ENCODE measurements around the gene KAZN. TPM values are rescaled to one million over a fixed set of nuclear protein-coding genes. Genes with fewer than 3 reads are reported as not detected.

Gene KAZN
- total RNA-seq, 1 donor from 2014 or later, result 9.4 TPM

DNA sequence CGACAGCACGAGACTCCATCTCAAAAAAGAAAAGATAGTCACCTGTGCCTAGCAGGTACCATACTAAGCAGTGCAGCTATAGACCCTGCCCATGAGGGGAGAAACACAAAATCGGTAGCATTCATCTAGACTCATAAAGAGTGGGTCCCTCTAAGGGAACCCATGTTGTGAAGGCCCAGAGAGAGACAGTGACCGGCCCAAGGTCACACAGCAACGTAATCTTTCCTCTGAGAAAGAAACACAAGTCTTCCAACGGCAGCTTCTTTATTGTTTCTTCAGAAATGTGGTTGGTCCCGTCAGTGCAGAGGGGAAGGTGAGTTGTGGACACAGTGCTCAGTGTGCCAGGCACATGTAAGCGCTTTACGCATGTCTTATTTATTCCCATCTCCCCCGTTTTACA lies 356.4 kb downstream of the KAZN start:
- TF ChIP-seq, protein P1, sequence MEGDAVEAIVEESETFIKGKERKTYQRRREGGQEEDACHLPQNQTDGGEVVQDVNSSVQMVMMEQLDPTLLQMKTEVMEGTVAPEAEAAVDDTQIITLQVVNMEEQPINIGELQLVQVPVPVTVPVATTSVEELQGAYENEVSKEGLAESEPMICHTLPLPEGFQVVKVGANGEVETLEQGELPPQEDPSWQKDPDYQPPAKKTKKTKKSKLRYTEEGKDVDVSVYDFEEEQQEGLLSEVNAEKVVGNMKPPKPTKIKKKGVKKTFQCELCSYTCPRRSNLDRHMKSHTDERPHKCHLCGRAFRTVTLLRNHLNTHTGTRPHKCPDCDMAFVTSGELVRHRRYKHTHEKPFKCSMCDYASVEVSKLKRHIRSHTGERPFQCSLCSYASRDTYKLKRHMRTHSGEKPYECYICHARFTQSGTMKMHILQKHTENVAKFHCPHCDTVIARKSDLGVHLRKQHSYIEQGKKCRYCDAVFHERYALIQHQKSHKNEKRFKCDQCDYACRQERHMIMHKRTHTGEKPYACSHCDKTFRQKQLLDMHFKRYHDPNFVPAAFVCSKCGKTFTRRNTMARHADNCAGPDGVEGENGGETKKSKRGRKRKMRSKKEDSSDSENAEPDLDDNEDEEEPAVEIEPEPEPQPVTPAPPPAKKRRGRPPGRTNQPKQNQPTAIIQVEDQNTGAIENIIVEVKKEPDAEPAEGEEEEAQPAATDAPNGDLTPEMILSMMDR (IDR thresholded peaks at IDR 0.05; ENCODE audit: insufficient read depth, low read depth, low read length), result no peak
- TF ChIP-seq EZH2 (IDR thresholded peaks at IDR 0.05; ENCODE audit: insufficient read depth, low read length), result no peak
- no peak for DNase-seq (ENCODE audit: low read depth)
- no peaks in the 10 kb centered on the region for H3K9me3 Mint-ChIP-seq (ENCODE audit: unreplicated experiment)
- peaks cover 3% of the 10 kb centered on the region for H3K36me3 Mint-ChIP-seq (ENCODE audit: low read depth, unreplicated experiment)
- H3K4me2 ChIP-seq (ENCODE audit: low read length), result no peak overlapping the region
- H3K4me3 ChIP-seq (ENCODE audit: insufficient read depth, low read depth, low read length), result no peak overlapping the region
- H3K27ac Mint-ChIP-seq (ENCODE audit: unreplicated experiment), result no peak overlapping the region
- H3K36me3 ChIP-seq (ENCODE audit: insufficient read depth, low read length), result no peaks in the 10 kb centered on the region
- no peak for FAIRE-seq
- peaks cover 3% of the 10 kb centered on the region for H3K79me2 ChIP-seq (ENCODE audit: insufficient read depth, low read length)
- no peak overlapping the region for H3K27ac ChIP-seq (ENCODE audit: low read depth, low read length)
- no peak overlapping the region for H3K9ac ChIP-seq (ENCODE audit: low read length)
- H3K4me1 ChIP-seq (ENCODE audit: insufficient read depth, low read length), result no peaks in the 10 kb centered on the region
- H3K4me3 Mint-ChIP-seq (ENCODE audit: unreplicated experiment), result no peak overlapping the region
- peaks cover 5% of the 10 kb centered on the region for H3K27me3 Mint-ChIP-seq (ENCODE audit: low read depth, unreplicated experiment)
- H3K9me3 ChIP-seq (ENCODE audit: insufficient read depth, low read depth, low read length), result peaks cover 3% of the 10 kb centered on the region
- H3K27me3 ChIP-seq (ENCODE audit: insufficient read depth, low read length), result no peaks in the 10 kb centered on the region
- H3K4me1 Mint-ChIP-seq (ENCODE audit: low read depth, unreplicated experiment), result peaks cover 7% of the 10 kb centered on the region
- H2AFZ ChIP-seq (ENCODE audit: low read depth, low read length), result no peak overlapping the region
- peaks cover 5% of the 10 kb centered on the region for H4K20me1 ChIP-seq (ENCODE audit: insufficient read depth, low read length)

DNA sequence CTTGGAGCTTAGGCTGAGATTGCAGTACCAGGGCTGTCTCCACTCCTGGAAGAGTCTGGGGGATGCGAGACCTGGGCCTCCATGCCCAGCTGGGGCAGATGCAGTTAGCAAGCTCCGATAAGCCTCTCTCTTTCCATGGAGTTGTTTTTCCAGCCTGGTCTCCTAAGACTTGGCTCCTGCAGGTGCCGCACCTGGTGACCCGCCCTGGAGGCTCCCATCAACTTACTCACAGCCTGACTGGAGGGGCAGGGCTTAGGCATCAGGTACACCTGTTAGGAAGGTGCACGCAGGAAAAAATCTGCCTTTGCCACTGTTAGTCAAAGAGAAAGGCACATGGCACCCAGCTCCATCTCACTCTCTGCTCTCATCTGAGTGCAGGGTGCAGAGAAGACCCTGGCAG lies 356.9 kb downstream of the KAZN start:
- DNase-seq (ENCODE audit: low read depth), result no peak
- H3K79me2 ChIP-seq (ENCODE audit: insufficient read depth, low read length), result peaks cover 3% of the 10 kb centered on the region
- Mint-ChIP-seq H3K36me3 (ENCODE audit: low read depth, unreplicated experiment) (peaks cover 6% of the 10 kb centered on the region), H3K4me3 (ENCODE audit: unreplicated experiment) (no peak overlapping the region), H3K9me3 (ENCODE audit: unreplicated experiment) (no peaks in the 10 kb centered on the region), H3K27ac (ENCODE audit: unreplicated experiment) (no peak overlapping the region), H3K27me3 (ENCODE audit: low read depth, unreplicated experiment) (peaks cover 5% of the 10 kb centered on the region), H3K4me1 (ENCODE audit: low read depth, unreplicated experiment) (peaks cover 5% of the 10 kb centered on the region)
- H3K27me3 ChIP-seq (ENCODE audit: insufficient read depth, low read length), result no peaks in the 10 kb centered on the region
- no peak overlapping the region for H2AFZ ChIP-seq (ENCODE audit: low read depth, low read length)
- H3K36me3 ChIP-seq (ENCODE audit: insufficient read depth, low read length), result no peaks in the 10 kb centered on the region
- no peak overlapping the region for H3K9ac ChIP-seq (ENCODE audit: low read length)
- H3K27ac ChIP-seq (ENCODE audit: low read depth, low read length), result no peak overlapping the region
- peaks cover 5% of the 10 kb centered on the region for H4K20me1 ChIP-seq (ENCODE audit: insufficient read depth, low read length)
- TF ChIP-seq, protein P1 (IDR thresholded peaks at IDR 0.05; ENCODE audit: insufficient read depth, low read depth, low read length), result no peak
- TF ChIP-seq EZH2 (IDR thresholded peaks at IDR 0.05; ENCODE audit: insufficient read depth, low read length), result no peak
- peaks cover 3% of the 10 kb centered on the region for H3K9me3 ChIP-seq (ENCODE audit: insufficient read depth, low read depth, low read length)
- no peak overlapping the region for H3K4me3 ChIP-seq (ENCODE audit: insufficient read depth, low read depth, low read length)
- no peak for FAIRE-seq
- H3K4me2 ChIP-seq (ENCODE audit: low read length), result no peak overlapping the region
- H3K4me1 ChIP-seq (ENCODE audit: insufficient read depth, low read length), result no peaks in the 10 kb centered on the region

DNA sequence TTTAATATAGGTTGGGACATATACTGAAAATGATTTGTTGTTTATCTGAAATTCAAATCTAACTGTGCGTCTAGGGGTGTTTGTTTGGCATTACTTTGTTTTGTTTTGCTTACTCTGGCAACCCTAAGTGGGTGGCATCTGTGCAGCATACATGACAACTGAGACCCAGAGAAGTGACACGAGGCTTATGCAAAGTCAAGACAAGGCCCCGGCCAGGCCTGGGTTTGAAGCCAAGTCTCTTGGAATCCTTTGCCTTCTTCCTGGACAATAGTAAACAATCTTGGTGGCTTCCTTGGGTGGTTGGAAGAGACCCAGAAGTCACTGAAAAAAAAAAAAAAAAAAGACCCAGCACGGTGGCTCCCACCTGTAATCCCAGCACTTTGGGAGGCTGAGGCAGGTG lies 357.5 kb downstream of the KAZN start:
- Mint-ChIP-seq H3K27ac (ENCODE audit: unreplicated experiment) (no peak overlapping the region), H3K27me3 (ENCODE audit: low read depth, unreplicated experiment) (peaks cover 3% of the 10 kb centered on the region), H3K4me1 (ENCODE audit: low read depth, unreplicated experiment) (no peaks in the 10 kb centered on the region), H3K9me3 (ENCODE audit: unreplicated experiment) (no peaks in the 10 kb centered on the region), H3K36me3 (ENCODE audit: low read depth, unreplicated experiment) (peaks cover 6% of the 10 kb centered on the region), H3K4me3 (ENCODE audit: unreplicated experiment) (no peak overlapping the region)
- DNase-seq (ENCODE audit: low read depth), result no peak
- Histone ChIP-seq H3K9ac (ENCODE audit: low read length) (no peak overlapping the region), H3K4me3 (ENCODE audit: insufficient read depth, low read depth, low read length) (no peak overlapping the region), H3K4me2 (ENCODE audit: low read length) (no peak overlapping the region), H3K36me3 (ENCODE audit: insufficient read depth, low read length) (no peaks in the 10 kb centered on the region), H3K9me3 (ENCODE audit: insufficient read depth, low read depth, low read length) (peaks cover 3% of the 10 kb centered on the region), H3K79me2 (ENCODE audit: insufficient read depth, low read length) (peaks cover 3% of the 10 kb centered on the region), H3K27me3 (ENCODE audit: insufficient read depth, low read length) (no peaks in the 10 kb centered on the region), H3K27ac (ENCODE audit: low read depth, low read length) (no peak overlapping the region), H4K20me1 (ENCODE audit: insufficient read depth, low read length) (peaks cover 5% of the 10 kb centered on the region), H3K4me1 (ENCODE audit: insufficient read depth, low read length) (no peaks in the 10 kb centered on the region), H2AFZ (ENCODE audit: low read depth, low read length) (no peak overlapping the region)
- no peak for FAIRE-seq
- TF ChIP-seq EZH2 (IDR thresholded peaks at IDR 0.05; ENCODE audit: insufficient read depth, low read length), result no peak
- TF ChIP-seq, protein P1 (IDR thresholded peaks at IDR 0.05; ENCODE audit: insufficient read depth, low read depth, low read length), result no peak
